ENCODE data around the gene COL8A2. TPM values are rescaled to one million over a fixed set of nuclear protein-coding genes. Genes with fewer than 3 reads are reported as not detected.

The COL8A2 gene
- total RNA-seq, 1 experiment from 2014 or later: 2.3 TPM

DNA sequence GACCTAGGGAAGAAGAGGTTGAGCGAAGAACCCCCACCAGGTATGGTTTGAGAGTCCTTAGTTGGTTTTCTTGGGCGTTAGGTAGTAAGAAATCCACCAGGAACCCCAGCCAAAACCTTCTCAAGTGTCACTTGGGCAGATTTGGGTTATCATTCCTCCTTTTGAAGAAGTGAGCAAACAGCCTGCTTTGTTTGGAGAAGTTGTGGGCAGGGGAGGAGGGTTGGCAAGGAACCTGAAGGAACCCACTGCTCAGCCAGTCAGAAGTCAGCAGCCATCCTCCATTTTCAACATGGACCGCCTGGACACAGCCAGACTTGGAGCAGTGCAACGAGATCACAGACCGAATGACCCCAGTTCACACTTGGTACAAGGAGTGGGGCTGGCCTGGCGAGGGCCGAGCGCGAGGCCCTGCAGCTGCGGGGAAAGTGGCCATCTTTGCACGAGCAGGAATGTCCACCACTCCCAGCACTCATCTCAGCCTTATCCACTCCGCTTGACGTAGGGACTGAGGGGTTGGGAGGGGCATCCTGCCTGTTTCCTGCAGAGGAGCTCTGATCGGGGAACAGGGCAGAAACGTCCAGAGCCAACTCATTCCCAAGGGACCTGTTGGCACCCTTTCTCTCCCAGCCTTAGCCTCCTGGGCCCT is 29.1 kb downstream of the COL8A2 start (continued):
- TF ChIP-seq, protein P1, sequence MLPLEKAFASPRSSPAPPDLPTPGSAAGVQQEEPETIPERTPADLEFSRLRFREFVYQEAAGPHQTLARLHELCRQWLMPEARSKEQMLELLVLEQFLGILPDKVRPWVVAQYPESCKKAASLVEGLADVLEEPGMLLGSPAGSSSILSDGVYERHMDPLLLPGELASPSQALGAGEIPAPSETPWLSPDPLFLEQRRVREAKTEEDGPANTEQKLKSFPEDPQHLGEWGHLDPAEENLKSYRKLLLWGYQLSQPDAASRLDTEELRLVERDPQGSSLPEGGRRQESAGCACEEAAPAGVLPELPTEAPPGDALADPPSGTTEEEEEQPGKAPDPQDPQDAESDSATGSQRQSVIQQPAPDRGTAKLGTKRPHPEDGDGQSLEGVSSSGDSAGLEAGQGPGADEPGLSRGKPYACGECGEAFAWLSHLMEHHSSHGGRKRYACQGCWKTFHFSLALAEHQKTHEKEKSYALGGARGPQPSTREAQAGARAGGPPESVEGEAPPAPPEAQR (CRISPR knock-in tag; IDR thresholded peaks at IDR 0.05): no peak
- TF ChIP-seq ATF1 (CRISPR knock-in tag; IDR thresholded peaks at IDR 0.05) (no peak), SMAD4 (CRISPR knock-in tag; IDR thresholded peaks at IDR 0.05) (no peak)
- TF ChIP-seq, protein P2, sequence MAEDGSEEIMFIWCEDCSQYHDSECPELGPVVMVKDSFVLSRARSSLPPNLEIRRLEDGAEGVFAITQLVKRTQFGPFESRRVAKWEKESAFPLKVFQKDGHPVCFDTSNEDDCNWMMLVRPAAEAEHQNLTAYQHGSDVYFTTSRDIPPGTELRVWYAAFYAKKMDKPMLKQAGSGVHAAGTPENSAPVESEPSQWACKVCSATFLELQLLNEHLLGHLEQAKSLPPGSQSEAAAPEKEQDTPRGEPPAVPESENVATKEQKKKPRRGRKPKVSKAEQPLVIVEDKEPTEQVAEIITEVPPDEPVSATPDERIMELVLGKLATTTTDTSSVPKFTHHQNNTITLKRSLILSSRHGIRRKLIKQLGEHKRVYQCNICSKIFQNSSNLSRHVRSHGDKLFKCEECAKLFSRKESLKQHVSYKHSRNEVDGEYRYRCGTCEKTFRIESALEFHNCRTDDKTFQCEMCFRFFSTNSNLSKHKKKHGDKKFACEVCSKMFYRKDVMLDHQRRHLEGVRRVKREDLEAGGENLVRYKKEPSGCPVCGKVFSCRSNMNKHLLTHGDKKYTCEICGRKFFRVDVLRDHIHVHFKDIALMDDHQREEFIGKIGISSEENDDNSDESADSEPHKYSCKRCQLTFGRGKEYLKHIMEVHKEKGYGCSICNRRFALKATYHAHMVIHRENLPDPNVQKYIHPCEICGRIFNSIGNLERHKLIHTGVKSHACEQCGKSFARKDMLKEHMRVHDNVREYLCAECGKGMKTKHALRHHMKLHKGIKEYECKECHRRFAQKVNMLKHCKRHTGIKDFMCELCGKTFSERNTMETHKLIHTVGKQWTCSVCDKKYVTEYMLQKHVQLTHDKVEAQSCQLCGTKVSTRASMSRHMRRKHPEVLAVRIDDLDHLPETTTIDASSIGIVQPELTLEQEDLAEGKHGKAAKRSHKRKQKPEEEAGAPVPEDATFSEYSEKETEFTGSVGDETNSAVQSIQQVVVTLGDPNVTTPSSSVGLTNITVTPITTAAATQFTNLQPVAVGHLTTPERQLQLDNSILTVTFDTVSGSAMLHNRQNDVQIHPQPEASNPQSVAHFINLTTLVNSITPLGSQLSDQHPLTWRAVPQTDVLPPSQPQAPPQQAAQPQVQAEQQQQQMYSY (CRISPR knock-in tag; IDR thresholded peaks at IDR 0.05): no peak

DNA sequence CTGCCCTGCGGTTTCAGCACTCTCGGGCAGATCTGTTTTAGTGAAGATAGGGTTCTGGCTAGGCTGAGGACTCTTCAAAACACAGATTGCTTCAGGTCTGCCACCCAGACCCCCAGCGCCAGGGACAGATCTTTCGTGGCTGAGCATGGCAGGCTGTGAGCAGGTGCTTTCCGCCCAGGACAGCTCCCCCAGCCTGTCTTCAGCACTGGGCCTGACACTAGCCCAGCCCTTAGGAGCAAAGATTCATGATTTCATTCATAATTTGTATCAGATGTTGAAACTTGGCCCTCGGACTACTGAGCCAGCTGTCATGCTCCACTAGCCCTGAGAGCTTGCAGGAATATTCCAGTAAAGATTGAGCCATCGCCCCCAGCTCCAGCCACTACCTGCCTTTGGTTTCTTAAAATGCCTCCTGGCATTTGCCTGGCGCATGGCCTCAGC is 30.4 kb downstream of the COL8A2 start:
- Mint-ChIP-seq H3K27me3 (ENCODE audit: low read depth) (no peaks in the 10 kb centered on the region), H3K36me3 (peaks cover 26% of the 10 kb centered on the region), H3K4me3 (no peak overlapping the region), H3K4me1 (peaks cover 20% of the 10 kb centered on the region), H3K27ac (no peak overlapping the region), H3K9me3 (no peaks in the 10 kb centered on the region)
- ATAC-seq (no peak), DNase-seq (ENCODE audit: low spot score) (no peak)
- ChIA-PET POLR2A (no interaction called here), CTCF (interaction anchor here (3.6 to 3.9 kb wide), 2 partner anchors 40 to 94 kb away, joined by 41 to 142 read pairs; no protein-coding TSS in a partner anchor)
- TF ChIP-seq SMAD4 (CRISPR knock-in tag; IDR thresholded peaks at IDR 0.05) (no peak), TEAD1 (CRISPR knock-in tag; IDR thresholded peaks at IDR 0.05) (no peak), GTF2I (CRISPR knock-in tag; conservative IDR thresholded peaks at IDR 0.05) (no peak), RELA (CRISPR knock-in tag; IDR thresholded peaks at IDR 0.05; ENCODE audit: borderline replicate concordance) (no peak), ELF4 (CRISPR knock-in tag; IDR thresholded peaks at IDR 0.05; ENCODE audit: low read depth) (no peak), ZNF317 (CRISPR knock-in tag; IDR thresholded peaks at IDR 0.05; ENCODE audit: borderline replicate concordance, low read depth) (no peak), GRHL2 (CRISPR knock-in tag; IDR thresholded peaks at IDR 0.05; ENCODE audit: insufficient replicate concordance, severe bottlenecking) (no peak), ESRRA (CRISPR knock-in tag; IDR thresholded peaks at IDR 0.05; ENCODE audit: borderline replicate concordance) (no peak), NFE2L1 (CRISPR knock-in tag; IDR thresholded peaks at IDR 0.05) (no peak), ZNF671 (CRISPR knock-in tag; IDR thresholded peaks at IDR 0.05) (no peak), MXD4 (CRISPR knock-in tag; IDR thresholded peaks at IDR 0.05; ENCODE audit: borderline replicate concordance) (no peak), ZNF423 (CRISPR knock-in tag; IDR thresholded peaks at IDR 0.05) (no peak), PRRX2 (CRISPR knock-in tag; IDR thresholded peaks at IDR 0.05) (no peak), GABPB1 (CRISPR knock-in tag; IDR thresholded peaks at IDR 0.05) (no peak)
- TF ChIP-seq, protein P3, sequence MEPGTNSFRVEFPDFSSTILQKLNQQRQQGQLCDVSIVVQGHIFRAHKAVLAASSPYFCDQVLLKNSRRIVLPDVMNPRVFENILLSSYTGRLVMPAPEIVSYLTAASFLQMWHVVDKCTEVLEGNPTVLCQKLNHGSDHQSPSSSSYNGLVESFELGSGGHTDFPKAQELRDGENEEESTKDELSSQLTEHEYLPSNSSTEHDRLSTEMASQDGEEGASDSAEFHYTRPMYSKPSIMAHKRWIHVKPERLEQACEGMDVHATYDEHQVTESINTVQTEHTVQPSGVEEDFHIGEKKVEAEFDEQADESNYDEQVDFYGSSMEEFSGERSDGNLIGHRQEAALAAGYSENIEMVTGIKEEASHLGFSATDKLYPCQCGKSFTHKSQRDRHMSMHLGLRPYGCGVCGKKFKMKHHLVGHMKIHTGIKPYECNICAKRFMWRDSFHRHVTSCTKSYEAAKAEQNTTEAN (CRISPR knock-in tag; IDR thresholded peaks at IDR 0.05): no peak
- TF ChIP-seq, protein P4, sequence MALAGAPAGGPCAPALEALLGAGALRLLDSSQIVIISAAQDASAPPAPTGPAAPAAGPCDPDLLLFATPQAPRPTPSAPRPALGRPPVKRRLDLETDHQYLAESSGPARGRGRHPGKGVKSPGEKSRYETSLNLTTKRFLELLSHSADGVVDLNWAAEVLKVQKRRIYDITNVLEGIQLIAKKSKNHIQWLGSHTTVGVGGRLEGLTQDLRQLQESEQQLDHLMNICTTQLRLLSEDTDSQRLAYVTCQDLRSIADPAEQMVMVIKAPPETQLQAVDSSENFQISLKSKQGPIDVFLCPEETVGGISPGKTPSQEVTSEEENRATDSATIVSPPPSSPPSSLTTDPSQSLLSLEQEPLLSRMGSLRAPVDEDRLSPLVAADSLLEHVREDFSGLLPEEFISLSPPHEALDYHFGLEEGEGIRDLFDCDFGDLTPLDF (CRISPR knock-in tag; IDR thresholded peaks at IDR 0.05): no peak
- TF ChIP-seq, protein P5, sequence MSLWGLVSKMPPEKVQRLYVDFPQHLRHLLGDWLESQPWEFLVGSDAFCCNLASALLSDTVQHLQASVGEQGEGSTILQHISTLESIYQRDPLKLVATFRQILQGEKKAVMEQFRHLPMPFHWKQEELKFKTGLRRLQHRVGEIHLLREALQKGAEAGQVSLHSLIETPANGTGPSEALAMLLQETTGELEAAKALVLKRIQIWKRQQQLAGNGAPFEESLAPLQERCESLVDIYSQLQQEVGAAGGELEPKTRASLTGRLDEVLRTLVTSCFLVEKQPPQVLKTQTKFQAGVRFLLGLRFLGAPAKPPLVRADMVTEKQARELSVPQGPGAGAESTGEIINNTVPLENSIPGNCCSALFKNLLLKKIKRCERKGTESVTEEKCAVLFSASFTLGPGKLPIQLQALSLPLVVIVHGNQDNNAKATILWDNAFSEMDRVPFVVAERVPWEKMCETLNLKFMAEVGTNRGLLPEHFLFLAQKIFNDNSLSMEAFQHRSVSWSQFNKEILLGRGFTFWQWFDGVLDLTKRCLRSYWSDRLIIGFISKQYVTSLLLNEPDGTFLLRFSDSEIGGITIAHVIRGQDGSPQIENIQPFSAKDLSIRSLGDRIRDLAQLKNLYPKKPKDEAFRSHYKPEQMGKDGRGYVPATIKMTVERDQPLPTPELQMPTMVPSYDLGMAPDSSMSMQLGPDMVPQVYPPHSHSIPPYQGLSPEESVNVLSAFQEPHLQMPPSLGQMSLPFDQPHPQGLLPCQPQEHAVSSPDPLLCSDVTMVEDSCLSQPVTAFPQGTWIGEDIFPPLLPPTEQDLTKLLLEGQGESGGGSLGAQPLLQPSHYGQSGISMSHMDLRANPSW (CRISPR knock-in tag; conservative IDR thresholded peaks at IDR 0.05; ENCODE audit: low read depth): no peak
